ENCODE results near the gene ADGRL4.

Gene ADGRL4

GRCh38 chr1:79006564-79006963 lies at the start of gene ADGRL4:
Gene ADGRL4, minus strand, starts transcription at chr1:79006730. Its CDS starts 76 bp downstream, at chr1:79006654.
- no peak within 1 kb of the TSS for H3K4me3 Mint-ChIP-seq
- DNase-seq (ENCODE audit: low spot score in 2 of 2) (no peak), ATAC-seq (no peak)
- no peak within 1 kb of the TSS for H3K27ac Mint-ChIP-seq
- no peaks in the 10 kb centered on the region for H3K4me1 Mint-ChIP-seq
- H3K9me3 Mint-ChIP-seq: no peaks in the 10 kb centered on the region
- no peaks in the 10 kb centered on the region for H3K36me3 Mint-ChIP-seq

- no peaks in the 10 kb centered on the region for H3K36me3 Mint-ChIP-seq
- H3K27ac Mint-ChIP-seq: no peak overlapping the region
- peaks cover 18% of the 10 kb centered on the region for H3K9me3 Mint-ChIP-seq
- DNase-seq (ENCODE audit: low spot score in 2 of 2) (no peak), ATAC-seq (no peak)
- no peaks in the 10 kb centered on the region for H3K4me1 Mint-ChIP-seq
- no peak overlapping the region for H3K4me3 Mint-ChIP-seq
These were observed 49.3 kb upstream of the ADGRL4 start for GRCh38 chr1:79055856-79056255.

GRCh38 chr1:79052829-79053449 lies 46.4 kb upstream of the ADGRL4 start:
- Mint-ChIP-seq H3K9me3 (peaks cover 10% of the 10 kb centered on the region), H3K4me3 (no peak overlapping the region), H3K4me1 (no peaks in the 10 kb centered on the region), H3K27ac (no peak overlapping the region), H3K36me3 (no peaks in the 10 kb centered on the region)
- no peak for DNase-seq (ENCODE audit: low spot score in 2 of 2)
- no peak for ATAC-seq

GRCh38 chr1:79044974-79045650 lies 38.6 kb upstream of the ADGRL4 start:
- H3K36me3 Mint-ChIP-seq: no peaks in the 10 kb centered on the region
- DNase-seq (ENCODE audit: low spot score in 2 of 2): no peak
- no peak overlapping the region for H3K4me3 Mint-ChIP-seq
- H3K27ac Mint-ChIP-seq: no peak overlapping the region
- no peak for ATAC-seq
- H3K4me1 Mint-ChIP-seq: no peaks in the 10 kb centered on the region
- peaks cover 9% of the 10 kb centered on the region for H3K9me3 Mint-ChIP-seq

- Mint-ChIP-seq H3K4me3 (no peak overlapping the region), H3K27ac (no peak overlapping the region), H3K4me1 (no peaks in the 10 kb centered on the region), H3K9me3 (peaks cover 9% of the 10 kb centered on the region), H3K36me3 (no peaks in the 10 kb centered on the region)
- DNase-seq (ENCODE audit: low spot score in 2 of 2) (no peak), ATAC-seq (no peak)
These were observed 37.0 kb upstream of the ADGRL4 start for GRCh38 chr1:79043506-79043905.

- H3K4me1 Mint-ChIP-seq: no peaks in the 10 kb centered on the region
- ATAC-seq (no peak), DNase-seq (ENCODE audit: low spot score in 2 of 2) (no peak)
- no peak overlapping the region for H3K27ac Mint-ChIP-seq
- H3K4me3 Mint-ChIP-seq: no peak overlapping the region
- H3K9me3 Mint-ChIP-seq: peaks cover 12% of the 10 kb centered on the region
- no peaks in the 10 kb centered on the region for H3K36me3 Mint-ChIP-seq
These were observed 36.0 kb upstream of the ADGRL4 start for GRCh38 chr1:79042539-79042938.

- H3K4me1 Mint-ChIP-seq: no peaks in the 10 kb centered on the region
- no peaks in the 10 kb centered on the region for H3K36me3 Mint-ChIP-seq
- no peak overlapping the region for H3K4me3 Mint-ChIP-seq
- DNase-seq (ENCODE audit: low spot score in 2 of 2) (no peak), ATAC-seq (no peak)
- H3K9me3 Mint-ChIP-seq: peaks cover 15% of the 10 kb centered on the region
- H3K27ac Mint-ChIP-seq: no peak overlapping the region
These were observed 35.6 kb upstream of the ADGRL4 start for GRCh38 chr1:79042117-79042516.

GRCh38 chr1:79041666-79042065 lies 35.1 kb upstream of the ADGRL4 start:
- ATAC-seq (no peak), DNase-seq (ENCODE audit: low spot score in 2 of 2) (no peak)
- no peak overlapping the region for H3K27ac Mint-ChIP-seq
- H3K4me1 Mint-ChIP-seq: no peaks in the 10 kb centered on the region
- no peaks in the 10 kb centered on the region for H3K36me3 Mint-ChIP-seq
- no peak overlapping the region for H3K4me3 Mint-ChIP-seq
- peaks cover 17% of the 10 kb centered on the region for H3K9me3 Mint-ChIP-seq

GRCh38 chr1:79040424-79041082 lies 34.0 kb upstream of the ADGRL4 start:
- peaks cover 19% of the 10 kb centered on the region for H3K9me3 Mint-ChIP-seq
- H3K27ac Mint-ChIP-seq: no peak overlapping the region
- DNase-seq (ENCODE audit: low spot score in 2 of 2): no peak
- H3K4me3 Mint-ChIP-seq: no peak overlapping the region
- no peaks in the 10 kb centered on the region for H3K4me1 Mint-ChIP-seq
- peak; percentile 82 for ATAC-seq
- no peaks in the 10 kb centered on the region for H3K36me3 Mint-ChIP-seq

GRCh38 chr1:79037085-79037484 lies 30.6 kb upstream of the ADGRL4 start:
- Mint-ChIP-seq H3K36me3 (no peaks in the 10 kb centered on the region), H3K9me3 (peaks cover 16% of the 10 kb centered on the region), H3K4me3 (no peak overlapping the region), H3K4me1 (no peaks in the 10 kb centered on the region), H3K27ac (no peak overlapping the region)
- no peak for DNase-seq (ENCODE audit: low spot score in 2 of 2)
- ATAC-seq: no peak

GRCh38 chr1:79012500-79012899 lies 6.0 kb upstream of the ADGRL4 start:
- DNase-seq (ENCODE audit: low spot score in 2 of 2) (no peak), ATAC-seq (no peak)
- no peak overlapping the region for H3K27ac Mint-ChIP-seq
- no peak overlapping the region for H3K4me3 Mint-ChIP-seq
- no peaks in the 10 kb centered on the region for H3K9me3 Mint-ChIP-seq
- H3K4me1 Mint-ChIP-seq: no peaks in the 10 kb centered on the region
- H3K36me3 Mint-ChIP-seq: no peaks in the 10 kb centered on the region

- ATAC-seq: no peak
- no peak overlapping the region for H3K27ac Mint-ChIP-seq
- no peaks in the 10 kb centered on the region for H3K9me3 Mint-ChIP-seq
- no peak for DNase-seq (ENCODE audit: low spot score in 2 of 2)
- no peak overlapping the region for H3K4me3 Mint-ChIP-seq
- no peaks in the 10 kb centered on the region for H3K4me1 Mint-ChIP-seq
- no peaks in the 10 kb centered on the region for H3K36me3 Mint-ChIP-seq
These were observed 4.1 kb upstream of the ADGRL4 start for GRCh38 chr1:79010589-79010988.

GRCh38 chr1:79005945-79006344 lies 585 bp downstream of the ADGRL4 start:
- ATAC-seq (no peak), DNase-seq (ENCODE audit: low spot score in 2 of 2) (no peak)
- no peak overlapping the region for H3K4me3 Mint-ChIP-seq
- H3K27ac Mint-ChIP-seq: no peak overlapping the region
- H3K36me3 Mint-ChIP-seq: no peaks in the 10 kb centered on the region
- peaks cover under 1% of the 10 kb centered on the region for H3K9me3 Mint-ChIP-seq
- no peaks in the 10 kb centered on the region for H3K4me1 Mint-ChIP-seq

- Mint-ChIP-seq H3K27ac (no peak overlapping the region), H3K4me3 (no peak overlapping the region), H3K36me3 (no peaks in the 10 kb centered on the region), H3K4me1 (no peaks in the 10 kb centered on the region), H3K9me3 (peaks cover 2% of the 10 kb centered on the region)
- DNase-seq (ENCODE audit: low spot score in 2 of 2): no peak
- ATAC-seq: no peak
These were observed 1.6 kb downstream of the ADGRL4 start for GRCh38 chr1:79004916-79005315.

- Mint-ChIP-seq H3K4me3 (no peak overlapping the region), H3K27ac (no peak overlapping the region), H3K4me1 (no peaks in the 10 kb centered on the region), H3K36me3 (no peaks in the 10 kb centered on the region), H3K9me3 (peaks cover 14% of the 10 kb centered on the region)
- no peak for ATAC-seq
- no peak for DNase-seq (ENCODE audit: low spot score in 2 of 2)
These were observed 9.7 kb downstream of the ADGRL4 start for GRCh38 chr1:78996791-78997190.

GRCh38 chr1:78987042-78987441 lies 19.5 kb downstream of the ADGRL4 start:
- Mint-ChIP-seq H3K9me3 (peaks cover 13% of the 10 kb centered on the region), H3K4me1 (no peaks in the 10 kb centered on the region), H3K36me3 (no peaks in the 10 kb centered on the region), H3K27ac (no peak overlapping the region), H3K4me3 (no peak overlapping the region)
- ATAC-seq (no peak), DNase-seq (ENCODE audit: low spot score in 2 of 2) (no peak)
